Kidney epithelial cell (primary cell): ENCODE data around the gene MGP. TPM values are rescaled to one million over a fixed set of nuclear protein-coding genes. Genes with fewer than 3 reads are reported as not detected.

Experiments used
- DNase-seq: peaks from one replicate; pipeline ENCODE4 v3.0.0-alpha.2; 2010; ENCODE audit warnings: low read depth
- H3K27me3 ChIP-seq: 2 replicates; pipeline ENCODE4 v1.6.0; 2011; ENCODE audit warnings: low read length; ENCODE audit not compliant: control insufficient read depth, insufficient read depth
- H3K36me3 ChIP-seq: 2 replicates; pipeline ENCODE4 v1.5.1; 2011; ENCODE audit warnings: low read length; ENCODE audit not compliant: control insufficient read depth, insufficient read depth
- H3K4me3 ChIP-seq: 2 replicates; pipeline ENCODE4 v1.5.1; 2011; ENCODE audit warnings: low read depth, mild to moderate bottlenecking, control low read depth, low read length
- CTCF ChIP-seq: IDR thresholded peaks from 2 replicates; pipeline ENCODE4 v1.5.1; 2011; ENCODE audit warnings: mild to moderate bottlenecking, moderate library complexity, low read length, control low read depth, inconsistent platforms; ENCODE audit not compliant: insufficient read depth, poor library complexity, severe bottlenecking
- total RNA-seq: library from RNA; depleted of rRNA; stranded (reverse); fragments of >200 nt; gene quantifications from 2 replicates; pipeline ENCODE4 v1.2.3, GENCODE V29; 2015

MGP gene
- total RNA-seq, 1 donor from 2014 or later, result 4.0 TPM

- no peak overlapping the region for H3K4me3 ChIP-seq
- DNase-seq, result no peak
- H3K27me3 ChIP-seq, result no peaks in the 10 kb centered on the region
- TF ChIP-seq CTCF, result no peak
- H3K36me3 ChIP-seq, result no peaks in the 10 kb centered on the region
These were observed 12.0 kb downstream of the MGP start for GRCh38 chr12:14873440-14874185.

- Histone ChIP-seq H3K36me3 (no peaks in the 10 kb centered on the region), H3K27me3 (no peaks in the 10 kb centered on the region), H3K4me3 (no peak overlapping the region)
- TF ChIP-seq CTCF, result no peak
- DNase-seq, result no peak
These were observed 13.8 kb downstream of the MGP start for GRCh38 chr12:14871886-14872285.

GRCh38 chr12:14871247-14871646 lies 14.4 kb downstream of the MGP start:
- TF ChIP-seq CTCF, result no peak
- no peak for DNase-seq
- H3K4me3 ChIP-seq, result no peak overlapping the region
- H3K27me3 ChIP-seq, result no peaks in the 10 kb centered on the region
- no peaks in the 10 kb centered on the region for H3K36me3 ChIP-seq

GRCh38 chr12:14868916-14869506 lies 16.6 kb downstream of the MGP start:
- DNase-seq, result no peak
- no peaks in the 10 kb centered on the region for H3K36me3 ChIP-seq
- no peaks in the 10 kb centered on the region for H3K27me3 ChIP-seq
- TF ChIP-seq CTCF, result no peak
- no peak overlapping the region for H3K4me3 ChIP-seq

- no peak overlapping the region for H3K4me3 ChIP-seq
- DNase-seq, result no peak
These were observed 25.2 kb downstream of the MGP start for GRCh38 chr12:14860490-14860889.

More at GRCh38 chr12:14860490-14860889, 25.2 kb downstream of the MGP start:
- no peak for TF ChIP-seq CTCF
- Histone ChIP-seq H3K36me3 (no peaks in the 10 kb centered on the region), H3K27me3 (no peaks in the 10 kb centered on the region)
